ENCODE data around the gene ZC3H12D.

ZC3H12D gene

GRCh38 chr6:149473080-149474052, 11.4 kb downstream of the ZC3H12D start:
- no peak for TF ChIP-seq ZFX (IDR thresholded peaks at IDR 0.05; ENCODE audit: borderline replicate concordance)
- TF ChIP-seq CTCF (IDR thresholded peaks at IDR 0.05): no peak
- H3K27ac ChIP-seq: no peak overlapping the region

- H3K27ac ChIP-seq: no peak overlapping the region
These were observed 12.6 kb downstream of the ZC3H12D start for GRCh38 chr6:149472241-149472640.

GRCh38 chr6:149471801-149472200, 13.0 kb downstream of the ZC3H12D start:
- no peak overlapping the region for H3K27ac ChIP-seq
- TF ChIP-seq ZFX (IDR thresholded peaks at IDR 0.05; ENCODE audit: borderline replicate concordance) (no peak), CTCF (IDR thresholded peaks at IDR 0.05) (no peak)

More at GRCh38 chr6:149472241-149472640, 12.6 kb downstream of the ZC3H12D start:
- TF ChIP-seq ZFX (IDR thresholded peaks at IDR 0.05; ENCODE audit: borderline replicate concordance) (no peak), CTCF (IDR thresholded peaks at IDR 0.05) (no peak)

- no peak overlapping the region for H3K27ac ChIP-seq
- TF ChIP-seq CTCF (IDR thresholded peaks at IDR 0.05) (no peak), ZFX (IDR thresholded peaks at IDR 0.05; ENCODE audit: borderline replicate concordance) (no peak)
These were observed 13.9 kb downstream of the ZC3H12D start for GRCh38 chr6:149470948-149471347.

- TF ChIP-seq CTCF (IDR thresholded peaks at IDR 0.05) (no peak), ZFX (IDR thresholded peaks at IDR 0.05; ENCODE audit: borderline replicate concordance) (no peak)
- H3K27ac ChIP-seq: no peak overlapping the region
These were observed 16.6 kb downstream of the ZC3H12D start for GRCh38 chr6:149468179-149468578.

GRCh38 chr6:149467265-149467664, 17.5 kb downstream of the ZC3H12D start:
- TF ChIP-seq ZFX (IDR thresholded peaks at IDR 0.05; ENCODE audit: borderline replicate concordance) (no peak), CTCF (IDR thresholded peaks at IDR 0.05) (no peak)
- H3K27ac ChIP-seq: no peak overlapping the region

GRCh38 chr6:149464411-149464810, 20.4 kb downstream of the ZC3H12D start:
- no peak overlapping the region for H3K27ac ChIP-seq
- TF ChIP-seq ZFX (IDR thresholded peaks at IDR 0.05; ENCODE audit: borderline replicate concordance): no peak
- TF ChIP-seq CTCF (IDR thresholded peaks at IDR 0.05): no peak

All from 22Rv1 (cell line).